ENCODE data around the gene CNOT2.
A peak's percentile ranks its signal among the peaks of the same experiment; 100 is the strongest.

DNA sequence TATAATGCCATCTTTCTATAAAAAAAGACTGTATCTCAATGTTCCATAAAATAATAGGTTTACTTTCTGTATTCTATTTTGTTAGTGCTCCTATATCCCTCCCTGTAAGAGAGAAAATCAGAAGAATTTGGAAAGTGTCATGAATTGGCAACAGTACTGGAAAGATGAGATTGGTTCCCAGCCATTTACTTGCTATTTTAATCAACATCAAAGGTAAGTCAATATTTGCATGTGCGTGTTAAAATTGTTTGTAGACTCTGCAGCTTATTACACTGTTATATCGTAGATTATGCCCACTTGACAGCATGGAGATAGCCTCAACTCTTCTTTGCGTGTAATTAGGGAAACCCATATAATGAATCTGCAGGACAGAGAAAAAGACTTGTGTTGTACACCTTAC, 156.9 kb downstream of the CNOT2 start:
- TF ChIP-seq POLR2A (IDR thresholded peaks at IDR 0.05) (no peak), POLR2AphosphoS5 (IDR thresholded peaks at IDR 0.05) (peak; percentile 74)
